K562 (cell line): ENCODE measurements around the gene MVK. TPM values are rescaled to one million over a fixed set of nuclear protein-coding genes. Genes with fewer than 3 reads are reported as not detected.

Experiments
- ATAC-seq: fragments of 200-7000 bp; cut with Tn5 transposase; 3 replicates; pipeline ENCODE4 v1.9.1; 2020; ENCODE audit warnings: moderate library complexity
- BruUV-seq: library from RNA; stranded (reverse); fragments of 400-500 nt; replicated peaks from 2 replicates; lab custom pipeline; 2021; lab: Mats Ljungman, UMichigan
- CTCF ChIA-PET: fragments of 300-600 bp; formaldehyde crosslinking; extraction: SDS; loops from one replicate; lab custom pipeline; 2021; ENCODE audit warnings: low intra/inter-chr PET ratio; lab: Yijun Ruan, JAX
- POLR2A ChIA-PET: fragments of 300-600, 350-650 bp; sonication (Branson Sonifier 250); formaldehyde crosslinking; extraction: SDS; loops from one replicate; lab custom pipeline; 2021; ENCODE audit warnings: antibody characterized with exemption, inconsistent platforms; lab: Yijun Ruan, JAX
- DNase-seq, 4 experiments: peaks; one replicate each; pipeline versions ENCODE4 v3.0.0 to v3.0.0-alpha.2; 2011 to 2018; ENCODE audit warnings: low spot score in 3 of 4, mixed read lengths in 3 of 4; ENCODE audit errors: extremely low read depth in 1 of 4
- FAIRE-seq: peaks from 2 replicates; lab custom pipeline; 2011; peaks lifted over from hg19 to GRCh38; lab: Jason Lieb, UNC
- H2AFZ ChIP-seq: 2 replicates; pipeline ENCODE4 v1.6.0; 2011; ENCODE audit warnings: low read depth, low read length, control low read depth, inconsistent platforms
- H3K27ac ChIP-seq: fragments of 200-600 bp; 3 replicates; pipeline ENCODE4 v1.8.0; 2011; ENCODE audit warnings: low read depth, mild to moderate bottlenecking, control low read depth, inconsistent platforms, low read length, moderate library complexity, mixed read lengths; ENCODE audit errors: extremely low read depth
- H3K27me3 ChIP-seq, 2 experiments: fragments of 300-600 bp in 1 of 2; 2 replicates in 1 of 2; 3 replicates in 1 of 2; pipeline versions ENCODE4 v1.6.0 to v1.8.0; 2011; ENCODE audit warnings: inconsistent platforms in 2 of 2, low read length in 2 of 2, mild to moderate bottlenecking in 1 of 2, mixed read lengths in 1 of 2, moderate library complexity in 1 of 2; ENCODE audit not compliant: control insufficient read depth in 2 of 2, insufficient read depth in 2 of 2
- H3K36me3 ChIP-seq: fragments of 300-600 bp; 3 replicates; pipeline ENCODE4 v1.8.0; 2011; ENCODE audit warnings: mild to moderate bottlenecking, low read length, inconsistent platforms; ENCODE audit not compliant: control insufficient read depth, insufficient read depth
- H3K4me1 ChIP-seq, 2 experiments: fragments of 200-600 bp in 1 of 2; replicated peaks in 1 of 2; 2 replicates in 1 of 2; 3 replicates in 1 of 2; pipeline versions ENCODE4 v1.5.1 to v1.8.0; 2011; ENCODE audit warnings: inconsistent platforms in 2 of 2, low read length in 2 of 2, mild to moderate bottlenecking in 1 of 2, mixed read lengths in 1 of 2, moderate library complexity in 1 of 2; ENCODE audit not compliant: control insufficient read depth in 2 of 2, insufficient read depth in 2 of 2
- H3K4me2 ChIP-seq: 2 replicates; pipeline ENCODE4 v1.6.1; 2011; ENCODE audit warnings: low read length, control low read depth, inconsistent platforms, mixed read lengths; ENCODE audit not compliant: insufficient read depth
- H3K4me3 ChIP-seq: fragments of 200-600 bp; sonication (generic), shearing (Covaris generic); 2 replicates; pipeline ENCODE4 v1.5.1; 2016; ENCODE audit warnings: control low read depth, inconsistent platforms
- H3K79me2 ChIP-seq: fragments of 200-600 bp; 3 replicates; pipeline ENCODE4 v1.8.0; 2011; ENCODE audit warnings: low read length, inconsistent platforms; ENCODE audit not compliant: control insufficient read depth, insufficient read depth
- H3K9ac ChIP-seq, 2 experiments: 2 replicates each; pipeline versions ENCODE4 v1.6.0 to v1.6.1; 2011; ENCODE audit warnings: low read depth in 2 of 2, low read length in 2 of 2, control low read depth in 1 of 2, inconsistent platforms in 1 of 2, mild to moderate bottlenecking in 1 of 2, mixed read lengths in 1 of 2; ENCODE audit not compliant: insufficient read depth in 1 of 2
- H3K9me1 ChIP-seq: one replicate; pipeline ENCODE4 v1.6.0; 2011; ENCODE audit warnings: inconsistent platforms, mild to moderate bottlenecking, low read length, moderate library complexity; ENCODE audit not compliant: control insufficient read depth, insufficient read depth
- H3K9me3 ChIP-seq: replicated peaks from 2 replicates; pipeline ENCODE4 v1.5.1; 2011; ENCODE audit warnings: low read depth, low read length, inconsistent platforms; ENCODE audit not compliant: control insufficient read depth, insufficient read depth
- H4K20me1 ChIP-seq: replicated peaks from 2 replicates; pipeline ENCODE4 v1.6.1; 2011; ENCODE audit warnings: low read length, inconsistent platforms, mixed read lengths; ENCODE audit not compliant: control insufficient read depth, insufficient read depth
- BHLHE40 ChIP-seq: IDR thresholded peaks from 2 replicates; pipeline ENCODE4 v1.6.1; 2011; ENCODE audit warnings: low read length, improper control_type of control experiment
- CEBPG ChIP-seq, 3 experiments: fragments of 200-800 bp in 1 of 3; sonication (Bioruptor generic) in 1 of 3; sonication (generic) in 1 of 3; formaldehyde crosslinking in 1 of 3; IDR thresholded peaks in 2 of 3; conservative IDR thresholded peaks in 1 of 3; 2 replicates each; pipeline versions ENCODE4 v1.6.1 to v1.8.0; 2016 to 2022; ENCODE audit warnings: missing compliant biosample characterization in 2 of 3, missing genetic modification characterization in 2 of 3, mild to moderate bottlenecking in 1 of 3, missing genetic modification reagents in 1 of 3
- FOXA3 ChIP-seq, 2 experiments: fragments of 450-650 bp in 1 of 2; sonication (generic) in 1 of 2; formaldehyde crosslinking; IDR thresholded peaks in 1 of 2; conservative IDR thresholded peaks in 1 of 2; 2 replicates each; pipeline versions ENCODE4 v1.4.0 to v1.8.0; 2020 to 2022; ENCODE audit warnings: mild to moderate bottlenecking in 2 of 2, missing genetic modification reagents in 1 of 2
- FOXM1 ChIP-seq, 2 experiments: fragments of 450-650 bp in 1 of 2; sonication (generic) in 1 of 2; formaldehyde crosslinking in 1 of 2; IDR thresholded peaks; 2 replicates each; pipeline versions ENCODE4 v1.6.1 to v1.9.0; 2017 to 2022; ENCODE audit warnings: low read depth in 2 of 2, mild to moderate bottlenecking in 2 of 2, missing genetic modification reagents in 1 of 2, moderate library complexity in 1 of 2
- GTF2E2 ChIP-seq: fragments of 200-800 bp; sonication (Bioruptor generic); IDR thresholded peaks from 2 replicates; pipeline ENCODE4 v1.6.1; 2016; ENCODE audit warnings: missing genetic modification characterization, missing compliant biosample characterization
- NCOA6 ChIP-seq: fragments of 450-650 bp; IDR thresholded peaks from 2 replicates; pipeline ENCODE4 v1.6.1; 2017; ENCODE audit warnings: mild to moderate bottlenecking
- NFIC ChIP-seq: fragments of 450-650 bp; IDR thresholded peaks from 2 replicates; pipeline ENCODE4 v1.6.1; 2017; ENCODE audit warnings: mild to moderate bottlenecking, inconsistent platforms
- PTRF ChIP-seq: fragments of 450-650 bp; IDR thresholded peaks from 2 replicates; pipeline ENCODE4 v1.6.1; 2016; ENCODE audit warnings: mild to moderate bottlenecking, missing genetic modification characterization, missing compliant biosample characterization
- SMAD3 ChIP-seq: fragments of 450-650 bp; formaldehyde crosslinking; conservative IDR thresholded peaks from 2 replicates; pipeline ENCODE4 v1.4.0; 2020; ENCODE audit warnings: mild to moderate bottlenecking
- TCF7L2 ChIP-seq: fragments of 150-350 bp; IDR thresholded peaks from 2 replicates; pipeline ENCODE4 v1.6.1; 2016; ENCODE audit warnings: low read depth, mild to moderate bottlenecking, low read length, moderate library complexity
- ZFP91 ChIP-seq: sonication (generic); formaldehyde crosslinking; IDR thresholded peaks from 2 replicates; pipeline ENCODE4 v1.8.0; 2022; ENCODE audit warnings: mild to moderate bottlenecking, missing genetic modification reagents
- ZNF140 ChIP-seq: fragments of 250-450 bp; sonication (Bioruptor Pico); IDR thresholded peaks from 2 replicates; pipeline ENCODE4 v1.8.0; 2021; ENCODE audit warnings: moderate library complexity, mild to moderate bottlenecking, inconsistent platforms
- ZNF165 ChIP-seq: fragments of 250-450 bp; sonication (Bioruptor Pico); IDR thresholded peaks from 2 replicates; pipeline ENCODE4 v1.4.0; 2020; ENCODE audit warnings: borderline replicate concordance
- ZNF280B ChIP-seq: fragments of 250-450 bp; sonication (Bioruptor Pico); IDR thresholded peaks from 2 replicates; pipeline ENCODE4 v1.5.1; 2021; ENCODE audit warnings: mild to moderate bottlenecking
- WGBS: fragments of 100-300 bp; shearing (Covaris generic); methylation state at CpG from one replicate; pipeline ENCODE4 v1.1.6; 2016; ENCODE audit warnings: low coverage, mixed read lengths; ENCODE audit not compliant: insufficient coverage; ENCODE audit errors: missing lambda C conversion rate; 5-methylcytosine and 5-hydroxymethylcytosine counted together
- in situ Hi-C: fragments of 300-500 bp; cut with MboI; formaldehyde crosslinking; loops from 4 replicates; pipeline ENCODE4 v1.15.0; 2018; ENCODE audit warnings: inconsistent platforms, mixed read lengths
- intact Hi-C: fragments of 100-400 bp; cut with micrococcal nuclease; formaldehyde crosslinking; loops from 2 replicates; pipeline ENCODE4 v1.14.2; 2022
- polyA plus RNA-seq, 8 experiments: library from polyadenylated mRNA; depleted of rRNA in 4 of 8; stranded (reverse) in 5 of 8; unstranded in 3 of 8; fragments of >200 nt; fragmentation: Nextera tagmentation in 2 of 8; fragmentation: Illumina TruSeq in 1 of 8; extraction: Ambion mirVana in 2 of 8; extraction: Trizol in 1 of 8; gene quantifications; 2 replicates each; pipeline versions ENCODE4 v1.2.1 to v1.2.3, GENCODE V29; 2011 to 2014; ENCODE audit warnings: inconsistent platforms in 1 of 8, missing spikeins in 1 of 8
- total RNA-seq, 7 experiments: library from RNA; depleted of rRNA in 6 of 7; stranded (reverse); fragments of >200 nt in 6 of 7; fragmentation: Illumina TruSeq in 2 of 7; extraction: Trizol in 2 of 7; gene quantifications; 2 replicates each; pipeline versions ENCODE4 v1.2.1 to v1.2.3, GENCODE V29; 2011 to 2021; ENCODE audit warnings: low replicate concordance in 1 of 7
- TF ChIP-seq, protein P1 (sequence below): sonication (generic); formaldehyde crosslinking; IDR thresholded peaks from 2 replicates; pipeline ENCODE4 v1.8.0; 2022; ENCODE audit warnings: missing genetic modification reagents, mild to moderate bottlenecking, moderate library complexity, borderline replicate concordance

Gene MVK
- total and polyA plus RNA-seq, 9 of the 15 experiments (the other 6 are each of a cell fraction or from before 2014, with no cell fraction given): 0.41 to 33.6 (median 18.8) TPM

DNA sequence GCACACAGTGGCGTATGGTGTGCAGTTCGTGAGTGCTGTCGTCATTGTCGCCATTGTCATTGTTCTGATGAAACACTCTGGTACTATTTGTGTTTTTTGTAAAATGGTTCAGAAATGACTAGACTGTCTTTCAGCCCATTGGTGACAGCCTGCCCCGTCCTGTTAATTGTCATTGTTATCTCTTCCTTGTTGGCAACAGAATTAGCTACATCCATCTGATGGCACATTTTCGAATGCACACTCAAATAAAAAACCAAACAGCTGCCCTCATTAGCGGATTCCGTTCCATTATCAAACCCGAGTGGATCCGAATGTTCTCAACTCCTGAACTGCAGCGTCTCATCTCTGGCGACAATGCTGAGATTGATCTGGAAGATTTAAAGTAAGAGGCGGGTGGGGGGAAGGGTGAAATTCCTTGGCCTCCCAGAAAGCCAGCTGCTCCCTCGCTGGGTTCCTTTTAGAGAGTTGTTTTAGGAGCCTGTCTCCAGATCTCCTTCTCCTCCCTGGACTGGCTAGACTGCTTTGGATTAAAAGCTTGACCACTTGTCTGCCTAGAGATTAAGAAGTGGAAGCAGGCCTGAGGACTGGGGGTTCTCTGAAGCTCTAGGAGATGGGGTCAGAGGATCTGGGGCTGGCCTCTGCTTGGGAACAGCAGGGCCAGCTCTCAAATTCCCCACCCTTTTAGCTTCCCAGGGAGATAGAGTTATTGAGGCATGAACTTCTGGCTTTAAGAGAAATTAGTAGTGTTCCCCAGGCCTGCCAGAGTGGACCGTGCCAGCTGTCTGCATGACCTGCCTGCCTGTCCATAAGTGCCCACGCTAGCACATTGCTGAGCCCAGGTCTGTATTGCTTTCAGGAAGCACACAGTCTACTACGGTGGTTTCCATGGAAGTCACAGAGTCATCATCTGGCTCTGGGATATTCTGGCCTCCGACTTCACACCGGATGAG is 43.6 kb upstream of the MVK start:
- Histone ChIP-seq H3K36me3 (peaks cover 11% of the 10 kb centered on the region), H3K27ac (no peak overlapping the region), H3K27me3 (no peaks in the 10 kb centered on the region), H3K4me3 (no peak overlapping the region), H3K9ac (no peak overlapping the region), H4K20me1 (peaks cover 6% of the 10 kb centered on the region; the same call in 1 of the 2 replicates), H3K9me1 (no peaks in the 10 kb centered on the region), H3K79me2 (no peaks in the 10 kb centered on the region), H3K4me1 (peaks cover 0 to 5% of the 10 kb centered on the region in 2 experiments; a peak in 1 of 5 replicates), H2AFZ (no peak overlapping the region), H3K4me2 (no peak overlapping the region), H3K9me3 (no peaks in the 10 kb centered on the region)
- FAIRE-seq (no peak), ATAC-seq (no peak), DNase-seq (no peak)
- in situ Hi-C loops: no loop called here
- ChIA-PET CTCF (no interaction called here), POLR2A (interaction anchor here (0.5 to 1.4 kb wide), 3 partner anchors 12 to 608 kb away, joined by 3 to 4 read pairs (median 4); no protein-coding TSS in a partner anchor)
- WGBS: 71% methylated on average over 19 of the region's 19 CpGs
- no TSS peak for BruUV-seq
- intact Hi-C loops: no loop called here
- no peak for TF ChIP-seq SMAD3 (CRISPR knock-in tag)
- TF ChIP-seq ZNF165 (CRISPR knock-in tag): no peak
- TF ChIP-seq ZFP91 (CRISPR knock-in tag): no peak
- no peak for TF ChIP-seq ZNF140
- no peak for TF ChIP-seq GTF2E2 (tag)
- TF ChIP-seq PTRF: no peak
- TF ChIP-seq CEBPG (CRISPR knock-in tag; IDR thresholded peaks at IDR 0.05): no peak
- no peak for TF ChIP-seq CEBPG (tag; conservative IDR thresholded peaks at IDR 0.05 in 1 of 2, IDR thresholded peaks at IDR 0.05 in 1 of 2)
- TF ChIP-seq, protein P1, sequence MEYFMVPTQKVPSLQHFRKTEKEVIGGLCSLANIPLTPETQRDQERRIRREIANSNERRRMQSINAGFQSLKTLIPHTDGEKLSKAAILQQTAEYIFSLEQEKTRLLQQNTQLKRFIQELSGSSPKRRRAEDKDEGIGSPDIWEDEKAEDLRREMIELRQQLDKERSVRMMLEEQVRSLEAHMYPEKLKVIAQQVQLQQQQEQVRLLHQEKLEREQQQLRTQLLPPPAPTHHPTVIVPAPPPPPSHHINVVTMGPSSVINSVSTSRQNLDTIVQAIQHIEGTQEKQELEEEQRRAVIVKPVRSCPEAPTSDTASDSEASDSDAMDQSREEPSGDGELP (CRISPR knock-in tag): no peak
- TF ChIP-seq FOXA3 (CRISPR knock-in tag; conservative IDR thresholded peaks at IDR 0.05 in 1 of 2, IDR thresholded peaks at IDR 0.05 in 1 of 2): no peak
- no peak for TF ChIP-seq NCOA6
- no peak for TF ChIP-seq FOXM1 (IDR thresholded peaks at IDR 0.05; ENCODE audit: low read depth)
- TF ChIP-seq FOXM1 (CRISPR knock-in tag; IDR thresholded peaks at IDR 0.05; ENCODE audit: low read depth): no peak
- no peak for TF ChIP-seq ZNF280B (CRISPR knock-in tag)
- no peak for TF ChIP-seq BHLHE40
- TF ChIP-seq TCF7L2: no peak
- TF ChIP-seq NFIC: no peak
